ENCODE measurements around the gene SORCS3.

Gene SORCS3

DNA sequence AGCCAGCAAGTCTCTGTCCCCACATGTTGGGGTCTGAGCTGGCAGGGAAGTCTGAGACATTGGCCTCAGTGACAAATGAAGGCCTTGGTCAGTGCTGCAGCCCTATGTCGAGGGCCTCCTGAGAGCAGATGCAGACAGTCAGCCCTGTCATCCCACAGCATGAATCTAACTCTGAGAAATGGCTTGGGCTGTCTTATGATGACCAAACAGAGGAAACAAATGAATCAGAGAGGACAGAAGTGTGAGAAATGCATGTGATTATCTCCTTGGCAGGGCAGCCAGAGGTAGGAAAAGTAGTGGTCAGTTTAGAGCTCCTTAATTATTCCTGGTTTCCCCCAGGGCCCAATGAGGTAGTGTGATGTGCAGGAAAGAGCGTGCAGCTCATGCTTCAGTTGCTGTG lies 287.6 kb downstream of the SORCS3 start:
- H3K4me3 ChIP-seq (ENCODE audit: low read depth, low read length) = no peak overlapping the region
- DNase-seq (ENCODE audit: low read depth) = no peak
- TF ChIP-seq, protein P1, sequence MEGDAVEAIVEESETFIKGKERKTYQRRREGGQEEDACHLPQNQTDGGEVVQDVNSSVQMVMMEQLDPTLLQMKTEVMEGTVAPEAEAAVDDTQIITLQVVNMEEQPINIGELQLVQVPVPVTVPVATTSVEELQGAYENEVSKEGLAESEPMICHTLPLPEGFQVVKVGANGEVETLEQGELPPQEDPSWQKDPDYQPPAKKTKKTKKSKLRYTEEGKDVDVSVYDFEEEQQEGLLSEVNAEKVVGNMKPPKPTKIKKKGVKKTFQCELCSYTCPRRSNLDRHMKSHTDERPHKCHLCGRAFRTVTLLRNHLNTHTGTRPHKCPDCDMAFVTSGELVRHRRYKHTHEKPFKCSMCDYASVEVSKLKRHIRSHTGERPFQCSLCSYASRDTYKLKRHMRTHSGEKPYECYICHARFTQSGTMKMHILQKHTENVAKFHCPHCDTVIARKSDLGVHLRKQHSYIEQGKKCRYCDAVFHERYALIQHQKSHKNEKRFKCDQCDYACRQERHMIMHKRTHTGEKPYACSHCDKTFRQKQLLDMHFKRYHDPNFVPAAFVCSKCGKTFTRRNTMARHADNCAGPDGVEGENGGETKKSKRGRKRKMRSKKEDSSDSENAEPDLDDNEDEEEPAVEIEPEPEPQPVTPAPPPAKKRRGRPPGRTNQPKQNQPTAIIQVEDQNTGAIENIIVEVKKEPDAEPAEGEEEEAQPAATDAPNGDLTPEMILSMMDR (IDR thresholded peaks at IDR 0.05; ENCODE audit: low read depth, low read length, missing control alignments) = no peak

DNA sequence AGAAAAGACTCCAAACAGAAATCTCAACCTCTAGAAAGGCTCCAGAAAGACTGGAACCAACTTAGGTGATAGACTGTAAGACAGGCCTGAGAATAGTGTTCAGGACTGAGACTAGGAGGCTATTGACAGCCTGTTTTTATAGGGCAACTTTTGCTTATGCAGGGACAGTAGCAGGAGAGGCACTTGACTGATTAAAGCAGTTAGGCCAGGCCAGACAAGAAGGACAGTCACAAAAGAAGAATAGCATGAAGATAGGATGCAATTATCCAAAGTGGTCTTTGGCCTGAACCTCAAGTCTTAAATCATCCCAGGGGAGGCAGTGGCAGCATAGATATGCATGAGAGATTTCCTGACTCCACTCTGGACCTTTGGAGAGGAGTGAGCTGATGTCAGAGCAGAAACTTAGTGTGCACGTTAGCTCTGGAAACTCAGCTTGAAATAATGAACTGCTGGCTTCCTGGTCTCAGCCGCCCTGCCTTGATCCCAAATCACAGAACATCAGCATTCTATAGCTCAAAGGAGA lies 290.6 kb downstream of the SORCS3 start:
- TF ChIP-seq, protein P1 (IDR thresholded peaks at IDR 0.05; ENCODE audit: low read depth, low read length, missing control alignments) = no peak
- DNase-seq (ENCODE audit: low read depth) = no peak
- H3K4me3 ChIP-seq (ENCODE audit: low read depth, low read length) = no peak overlapping the region

DNA sequence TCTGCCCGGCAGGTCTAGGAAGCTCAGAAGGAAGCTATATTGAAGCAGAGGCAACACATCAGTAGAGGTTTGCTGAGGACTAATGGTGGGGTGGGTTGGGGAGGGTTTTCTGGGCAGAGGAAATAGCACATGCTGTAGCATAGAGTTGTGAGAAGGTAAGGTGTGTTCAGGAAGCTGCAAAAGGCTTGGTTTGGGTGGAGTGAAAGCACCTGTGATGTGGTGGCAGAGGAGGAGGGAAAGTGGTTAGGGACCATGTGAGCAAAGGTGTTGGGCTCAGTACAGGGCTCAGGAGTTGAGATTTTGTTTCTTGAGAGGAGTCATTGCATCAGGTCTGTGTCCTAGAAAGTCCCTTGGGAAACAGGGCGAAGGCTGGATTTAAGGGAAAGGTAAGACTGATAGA lies 294.6 kb downstream of the SORCS3 start:
- H3K4me3 ChIP-seq (ENCODE audit: low read depth, low read length) = no peak overlapping the region
- TF ChIP-seq, protein P1 (IDR thresholded peaks at IDR 0.05; ENCODE audit: low read depth, low read length, missing control alignments) = no peak
- no peak for DNase-seq (ENCODE audit: low read depth)

DNA sequence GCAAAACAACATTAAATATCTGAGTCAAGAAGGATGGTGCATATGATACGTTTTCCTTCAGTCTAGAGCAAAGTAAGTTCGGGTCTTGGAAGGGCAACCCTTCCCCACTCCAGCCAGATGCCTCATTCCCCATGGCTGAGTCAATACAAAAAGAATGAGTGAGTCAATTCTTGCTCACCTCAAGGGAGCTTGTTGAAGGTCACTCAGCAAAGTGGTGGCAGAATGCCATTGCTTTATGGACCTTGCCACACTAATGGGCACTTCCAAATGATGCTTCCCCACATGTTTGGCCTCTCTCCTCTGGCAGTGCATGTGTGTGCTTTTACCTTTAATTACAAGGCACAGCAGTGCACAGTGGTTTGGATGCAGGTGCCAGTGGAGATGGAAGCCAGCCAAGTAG lies 296.5 kb downstream of the SORCS3 start:
- DNase-seq (ENCODE audit: low read depth) = no peak
- no peak overlapping the region for H3K4me3 ChIP-seq (ENCODE audit: low read depth, low read length)
- TF ChIP-seq, protein P1 (IDR thresholded peaks at IDR 0.05; ENCODE audit: low read depth, low read length, missing control alignments) = no peak

DNA sequence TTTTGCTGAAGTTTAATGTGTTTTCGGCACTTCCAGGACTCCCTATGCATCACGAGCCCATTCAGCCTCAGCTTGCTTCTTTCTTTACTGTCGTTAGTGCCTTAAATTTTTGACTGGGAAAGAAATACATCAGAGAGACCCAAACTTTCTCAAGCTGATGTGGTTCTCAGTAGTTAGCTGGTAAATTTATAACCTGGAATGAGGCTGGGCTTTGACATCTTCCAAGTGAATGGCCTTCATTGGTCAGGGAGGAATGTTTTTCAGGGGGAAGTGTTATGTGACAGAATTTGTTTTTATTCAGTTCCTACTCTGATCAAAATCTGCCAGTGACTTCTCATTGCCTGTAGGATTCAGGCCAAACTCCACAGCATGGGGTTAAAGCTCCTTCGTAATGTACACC lies 296.9 kb downstream of the SORCS3 start:
- H3K4me3 ChIP-seq (ENCODE audit: low read depth, low read length) = no peak overlapping the region
- TF ChIP-seq, protein P1 (IDR thresholded peaks at IDR 0.05; ENCODE audit: low read depth, low read length, missing control alignments) = no peak
- no peak for DNase-seq (ENCODE audit: low read depth)

DNA sequence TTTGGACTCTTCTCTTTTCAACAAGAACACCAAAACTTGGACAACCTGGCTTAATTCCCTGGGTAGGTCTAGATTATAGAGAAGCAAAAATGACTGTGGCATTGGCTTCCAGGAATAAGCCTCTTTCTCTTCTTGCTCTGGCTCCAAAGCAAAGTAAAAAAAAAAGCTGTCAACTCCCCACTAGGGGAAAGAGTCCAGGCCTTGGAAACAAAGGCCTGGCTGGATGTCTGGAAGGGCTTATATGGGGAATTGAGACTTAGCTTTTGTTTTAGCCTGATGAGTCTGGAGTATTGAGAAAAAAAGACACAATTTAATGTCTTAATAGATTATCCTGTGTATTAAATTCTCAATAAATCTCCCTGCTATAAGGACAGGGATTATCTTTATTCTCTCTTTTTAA lies 300.6 kb downstream of the SORCS3 start:
- no peak for DNase-seq (ENCODE audit: low read depth)
- TF ChIP-seq, protein P1 (IDR thresholded peaks at IDR 0.05; ENCODE audit: low read depth, low read length, missing control alignments) = no peak
- H3K4me3 ChIP-seq (ENCODE audit: low read depth, low read length) = no peak overlapping the region

DNA sequence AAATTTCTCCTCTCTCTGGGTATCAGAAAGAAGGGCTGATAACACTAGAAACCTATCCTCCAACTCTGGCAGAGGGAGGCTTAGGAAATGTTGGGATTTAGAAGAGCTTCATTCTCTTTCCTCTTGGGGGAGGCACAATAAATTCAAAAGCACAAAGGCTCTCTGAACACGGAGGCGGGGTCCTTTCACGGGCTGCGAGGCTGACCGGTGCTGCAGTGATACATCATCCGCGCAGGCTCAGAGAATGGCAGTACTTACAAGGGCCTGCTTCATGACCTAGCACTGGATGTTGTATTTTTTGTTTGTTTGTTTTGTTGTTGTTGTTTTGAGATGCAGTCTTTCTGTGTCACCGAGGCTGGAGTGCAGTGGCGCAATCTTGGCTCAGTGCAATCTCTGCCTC lies 306.2 kb downstream of the SORCS3 start:
- TF ChIP-seq, protein P1 (IDR thresholded peaks at IDR 0.05; ENCODE audit: low read depth, low read length, missing control alignments) = no peak
- no peak for DNase-seq (ENCODE audit: low read depth)
- H3K4me3 ChIP-seq (ENCODE audit: low read depth, low read length) = no peak overlapping the region

Measured in GM12864 (cell line).